GM21737 (cell line): ENCODE data around the gene FBXL7.

Experiments
- ATAC-seq: cut with Tn5 transposase; IDR thresholded peaks from one replicate; pipeline ENCODE4 v1.9.1; 2021; ENCODE audit warnings: mild to moderate bottlenecking, moderate library complexity; ENCODE audit not compliant: unreplicated experiment

Gene FBXL7

DNA sequence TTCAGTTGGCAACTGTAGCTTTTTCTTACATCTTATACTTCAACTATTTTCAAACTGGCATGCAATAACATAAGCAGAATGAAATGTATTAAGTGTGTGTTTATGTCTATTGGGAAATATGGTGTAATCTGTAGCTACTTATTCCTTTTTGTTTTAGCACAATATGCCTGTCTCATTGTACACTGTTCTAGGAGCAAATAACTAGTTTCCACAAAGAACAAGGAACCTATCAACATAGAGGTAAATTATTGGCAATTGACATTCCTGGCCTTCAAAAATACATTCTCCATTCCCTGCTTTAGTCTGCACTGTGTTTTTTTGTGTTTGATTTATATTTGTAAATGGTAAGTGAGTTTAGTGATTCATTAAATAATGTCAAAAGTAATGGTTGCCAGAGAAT, 75.7 kb downstream of the FBXL7 start:
- ATAC-seq = no peak

DNA sequence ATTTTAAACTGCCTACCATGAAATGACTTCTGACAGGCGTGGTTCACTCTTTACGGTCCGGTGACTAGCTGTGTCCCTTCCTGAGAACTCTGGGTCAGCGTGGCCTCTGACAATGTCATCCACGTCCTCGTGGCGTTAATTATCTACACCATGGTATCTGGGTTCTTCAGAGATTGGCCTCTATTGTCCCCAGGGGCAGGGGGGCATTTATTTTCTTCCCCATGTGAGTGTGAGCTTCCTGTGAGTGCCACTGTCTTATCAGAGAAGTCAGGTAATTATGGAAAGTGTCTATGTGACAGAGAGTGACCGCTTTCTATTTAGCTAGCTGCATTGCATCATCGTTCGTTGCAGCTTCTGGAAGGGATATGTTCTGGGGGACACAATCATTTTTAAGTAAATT, 77.2 kb downstream of the FBXL7 start:
- ATAC-seq = no peak

DNA sequence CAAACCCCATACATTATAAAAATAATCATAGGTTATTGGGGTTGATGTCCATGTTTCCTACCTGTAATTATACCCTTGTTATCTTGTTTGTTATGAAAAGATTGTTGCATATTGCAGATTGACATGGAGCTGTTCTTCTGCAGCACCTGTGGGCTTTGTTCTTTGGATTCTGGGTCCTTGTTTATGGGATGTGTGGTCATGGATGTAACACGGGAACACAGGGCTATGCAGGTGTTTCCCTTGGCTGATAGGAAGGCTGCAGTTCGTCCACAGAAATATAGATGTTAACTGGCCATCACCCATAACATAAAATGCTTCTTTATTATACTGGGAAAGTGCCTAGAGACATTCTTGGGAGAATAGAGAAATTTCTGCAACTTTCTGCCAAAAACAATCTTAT, 77.9 kb downstream of the FBXL7 start:
- no peak for ATAC-seq

DNA sequence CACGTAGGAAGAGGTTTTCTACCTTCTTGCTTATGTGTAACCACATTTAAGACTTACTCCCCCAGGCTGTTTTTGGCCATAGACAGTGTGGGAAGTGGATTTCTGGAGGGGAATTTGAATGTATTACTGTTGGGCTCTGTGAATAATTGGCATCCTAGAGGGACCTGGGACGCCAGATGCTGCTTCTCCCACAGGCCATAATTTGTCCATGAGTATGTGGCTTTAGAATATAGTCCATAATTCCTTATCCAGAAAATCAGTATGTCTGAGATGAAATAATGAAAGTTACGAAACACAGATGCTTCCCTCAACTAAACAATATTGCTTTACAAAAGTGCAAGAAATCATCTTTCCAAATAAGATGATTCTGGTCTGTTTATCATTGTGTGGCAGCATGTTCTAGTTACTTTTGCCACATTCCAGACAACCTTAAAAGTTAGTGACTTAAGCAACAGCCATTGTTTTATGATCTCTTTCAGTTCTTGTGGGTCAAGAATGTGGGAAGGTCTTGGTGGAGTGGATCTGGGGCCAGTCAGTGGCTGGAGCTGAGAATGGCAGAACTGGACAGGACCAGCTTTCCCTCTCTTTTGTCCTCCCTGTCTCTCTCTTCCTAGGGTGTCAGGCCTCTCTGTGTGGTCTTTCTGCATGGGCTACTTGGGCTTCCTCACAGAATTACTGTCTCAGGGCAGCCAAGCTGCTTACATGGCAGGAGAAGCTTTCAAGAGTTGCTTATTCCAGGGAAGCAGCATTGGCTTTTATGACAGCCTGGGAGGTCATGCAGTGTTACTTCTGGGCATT, 79.4 kb downstream of the FBXL7 start:
- no peak for ATAC-seq

DNA sequence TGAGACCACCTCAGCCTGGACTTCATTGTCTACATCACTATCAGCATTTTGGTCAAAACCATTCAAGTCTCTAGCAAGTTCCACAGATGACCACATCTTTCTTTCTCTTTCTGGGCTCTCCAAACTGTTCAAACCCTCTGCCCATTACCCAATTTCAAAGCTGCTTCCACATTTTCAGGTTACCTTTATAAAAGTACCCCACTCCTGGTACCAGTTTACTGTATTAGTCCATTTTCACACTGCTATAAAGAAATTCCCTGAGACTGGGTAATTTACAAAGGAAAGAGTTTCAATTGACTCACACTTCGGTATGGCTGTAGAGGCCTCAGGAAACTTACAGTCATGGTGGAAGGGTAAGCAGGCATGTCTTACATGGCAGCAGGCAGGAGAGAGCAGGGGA, 84.5 kb downstream of the FBXL7 start:
- ATAC-seq = no peak

DNA sequence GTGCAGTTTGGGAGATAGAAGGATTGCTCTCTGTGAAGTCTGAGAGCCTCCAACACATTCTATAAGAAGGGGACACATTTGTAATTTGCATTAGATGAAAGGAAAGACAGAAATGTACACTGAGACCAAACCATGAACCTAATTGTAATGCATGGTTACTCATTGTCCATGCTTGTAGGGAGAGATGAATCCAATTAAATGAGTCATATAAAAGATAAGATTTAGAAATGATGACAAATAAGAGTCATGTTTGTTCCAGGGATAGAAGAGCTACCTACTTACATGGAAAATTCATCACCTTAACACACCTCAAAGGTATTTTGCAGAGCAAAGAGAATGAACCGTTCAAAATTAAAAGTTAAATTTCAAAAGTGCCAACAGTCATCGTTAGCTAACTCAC, 85.1 kb downstream of the FBXL7 start:
- no peak for ATAC-seq

DNA sequence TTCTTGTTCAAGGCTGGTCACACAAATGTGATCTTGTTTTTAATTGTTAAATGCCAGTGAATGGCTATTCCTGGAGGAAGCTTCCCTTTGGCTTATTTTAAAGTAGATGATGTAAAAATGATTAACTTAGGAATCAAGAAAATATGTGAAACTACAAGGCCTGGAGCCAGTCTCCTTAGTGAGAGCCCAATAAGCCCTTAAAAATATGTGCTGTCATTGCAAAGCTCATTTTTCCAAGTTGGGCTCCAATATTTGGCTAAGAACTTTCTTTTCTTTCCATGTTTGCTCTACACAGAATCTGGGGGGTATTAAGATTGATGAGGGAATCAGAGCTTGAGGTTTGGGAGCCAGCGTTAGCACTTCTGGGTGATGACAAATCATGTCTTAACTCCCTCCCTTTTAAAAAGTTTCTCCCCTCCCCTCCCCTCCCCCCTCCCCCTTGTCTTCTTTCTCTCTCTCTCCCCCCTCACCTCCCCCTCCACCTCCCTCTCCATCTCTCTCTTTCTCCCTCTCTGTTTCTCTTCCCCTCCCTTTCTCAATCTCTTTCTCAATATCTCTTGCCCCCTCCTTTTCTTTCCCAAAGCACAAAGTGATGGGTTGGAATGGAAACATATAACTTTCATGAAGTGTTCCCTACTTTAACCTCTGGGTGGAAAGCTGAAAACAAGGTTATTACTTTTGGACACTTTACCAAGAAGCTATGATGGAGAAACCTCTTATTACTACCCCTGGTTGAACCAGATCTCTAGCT, 86.0 kb downstream of the FBXL7 start:
- no peak for ATAC-seq

DNA sequence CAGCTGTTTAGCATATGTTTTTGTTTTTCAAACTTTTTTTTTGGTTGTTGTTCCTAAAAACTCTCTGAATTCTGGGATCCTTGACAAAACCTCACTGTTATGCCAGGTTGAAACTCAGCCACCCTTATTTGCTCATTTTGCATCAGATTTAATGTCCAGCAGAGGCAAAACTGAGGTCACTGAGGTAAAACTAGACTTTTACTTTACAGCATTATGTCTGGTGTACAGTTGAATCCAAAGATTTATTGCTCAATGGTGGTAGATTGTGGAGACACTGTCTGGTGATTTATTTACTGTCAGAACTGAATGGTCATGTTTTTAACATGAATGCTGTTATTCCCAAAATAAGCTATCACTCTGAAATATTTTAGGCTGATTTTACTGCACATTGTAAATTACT, 87.9 kb downstream of the FBXL7 start:
- no peak for ATAC-seq

DNA sequence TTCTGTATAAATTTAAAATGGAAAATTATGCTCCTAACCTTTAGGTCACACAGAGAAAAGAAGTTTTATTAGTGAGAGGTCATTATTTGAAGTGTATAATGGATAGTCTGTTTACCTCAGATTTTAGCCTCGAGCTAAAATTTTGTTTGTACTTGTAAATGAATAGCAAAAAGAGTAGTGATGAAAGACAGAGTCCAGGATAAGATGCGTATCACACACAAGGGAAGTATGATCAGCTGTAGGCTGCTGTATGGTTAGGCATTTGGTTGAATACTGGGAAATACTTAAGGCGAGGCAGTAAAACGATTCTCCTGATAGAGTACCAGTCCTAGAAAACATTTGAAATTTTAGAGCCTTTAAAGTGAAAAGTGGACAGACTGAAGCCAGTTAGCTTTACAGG, 92.7 kb downstream of the FBXL7 start:
- no peak for ATAC-seq

DNA sequence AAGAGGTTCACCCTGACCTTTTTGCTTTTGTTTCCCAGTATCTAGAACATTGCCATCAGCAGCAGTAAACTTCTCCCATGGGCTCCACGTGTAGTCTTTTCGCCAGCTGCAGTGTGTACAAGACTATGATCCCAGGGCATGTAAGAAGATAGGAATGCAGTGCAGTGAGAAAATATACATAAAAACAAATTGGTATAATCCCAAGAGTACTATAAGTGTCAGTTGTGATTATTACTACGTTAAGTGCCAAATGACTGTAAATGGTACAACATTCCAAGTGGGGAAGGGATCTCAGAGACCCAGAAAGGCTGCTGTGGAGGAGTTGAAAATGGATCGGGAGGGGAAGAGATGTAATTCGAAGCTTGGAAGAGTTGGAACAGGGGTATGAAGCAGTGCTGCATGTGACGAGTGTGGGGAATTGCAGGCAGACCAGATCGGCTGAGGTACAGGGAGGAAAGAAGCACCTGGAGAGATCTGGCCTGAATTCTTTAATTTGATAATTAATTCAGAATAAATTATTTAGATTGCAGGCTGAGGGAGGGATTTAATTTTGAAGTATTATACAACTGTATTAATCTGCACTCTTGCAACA, 95.1 kb downstream of the FBXL7 start:
- no peak for ATAC-seq

DNA sequence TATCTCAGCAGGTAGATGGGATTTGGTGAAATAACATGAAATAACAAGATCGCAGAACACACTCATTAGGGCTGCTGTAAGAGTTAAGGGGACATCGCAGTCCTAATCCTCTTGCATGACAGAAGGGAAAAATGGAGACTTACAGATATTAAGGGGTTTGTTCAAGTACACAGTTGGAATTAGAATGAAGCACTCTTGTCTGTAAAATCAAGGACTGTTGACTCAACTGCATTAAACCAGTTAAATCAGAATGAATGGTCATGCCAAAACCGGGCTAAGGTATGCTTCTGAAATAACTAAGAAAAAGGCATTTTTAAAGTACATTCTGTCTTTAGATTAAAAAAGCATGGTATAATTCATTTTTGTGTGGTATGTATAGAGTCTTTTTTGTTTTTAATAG, 95.9 kb downstream of the FBXL7 start:
- ATAC-seq = no peak

DNA sequence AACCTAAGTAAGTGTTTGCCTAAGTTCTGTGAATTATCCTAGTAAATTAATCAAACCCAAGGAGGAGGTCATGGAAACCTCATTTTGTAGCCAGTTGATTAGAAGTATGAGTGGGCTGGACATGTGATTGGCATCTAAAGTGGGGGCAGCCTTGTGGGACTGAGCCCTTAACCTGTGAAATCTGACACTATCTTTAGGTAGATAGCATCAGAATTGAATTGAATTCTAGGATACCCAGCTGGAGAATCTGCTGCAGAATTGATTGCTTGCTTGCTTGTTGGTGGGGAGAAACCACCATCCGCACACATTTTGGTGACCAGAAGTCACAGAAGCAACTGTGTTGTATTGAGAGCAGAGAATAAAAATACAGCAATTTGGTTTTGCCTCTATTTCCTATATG, 97.0 kb downstream of the FBXL7 start:
- no peak for ATAC-seq

DNA sequence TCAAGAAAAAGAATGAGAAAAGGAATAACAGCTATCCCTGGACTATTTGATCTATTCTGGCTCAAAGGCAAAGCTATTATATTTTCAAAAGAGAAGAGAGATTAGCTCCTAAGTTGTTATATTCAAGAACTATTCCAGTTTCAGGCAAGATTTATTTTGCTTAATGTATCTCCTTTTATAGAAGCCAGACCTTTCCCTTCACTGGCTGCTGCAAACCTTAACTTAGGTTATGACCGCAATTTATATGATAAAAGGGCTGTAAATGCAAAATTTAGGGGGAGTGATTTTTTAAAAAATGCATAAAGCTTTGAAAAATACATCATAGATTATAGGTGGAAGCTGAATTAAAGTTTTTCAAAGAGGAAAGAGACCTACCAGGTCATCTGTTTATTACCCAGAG, 97.8 kb downstream of the FBXL7 start:
- ATAC-seq = no peak

DNA sequence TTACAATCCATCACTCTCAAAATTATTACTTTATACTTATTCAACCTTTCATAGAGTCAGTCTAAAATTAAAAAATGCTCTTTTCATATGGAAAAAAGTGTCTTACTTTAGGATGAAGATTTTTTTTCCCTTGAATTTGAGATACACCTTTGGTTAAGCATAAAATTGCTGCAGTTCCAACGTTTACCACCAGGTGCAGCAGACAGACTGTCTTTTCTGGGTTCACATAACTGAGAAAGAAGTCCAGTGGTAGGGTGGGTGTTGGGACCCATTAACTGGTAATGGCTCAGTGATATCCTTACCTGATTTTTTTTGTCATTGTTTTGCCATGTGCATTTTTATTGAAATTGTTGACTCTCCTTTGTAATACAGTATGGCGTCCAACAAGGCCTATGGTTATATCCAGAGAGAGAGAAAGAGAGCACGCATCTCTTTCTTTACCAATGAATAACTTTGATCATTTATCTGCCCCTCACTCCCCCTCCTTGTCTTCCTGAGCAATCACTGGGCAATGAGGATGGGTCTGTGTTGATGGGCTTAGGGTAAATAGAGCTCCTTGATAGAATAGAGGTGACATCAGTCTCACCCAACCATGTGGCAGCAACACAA, 98.4 kb downstream of the FBXL7 start:
- ATAC-seq = no peak

DNA sequence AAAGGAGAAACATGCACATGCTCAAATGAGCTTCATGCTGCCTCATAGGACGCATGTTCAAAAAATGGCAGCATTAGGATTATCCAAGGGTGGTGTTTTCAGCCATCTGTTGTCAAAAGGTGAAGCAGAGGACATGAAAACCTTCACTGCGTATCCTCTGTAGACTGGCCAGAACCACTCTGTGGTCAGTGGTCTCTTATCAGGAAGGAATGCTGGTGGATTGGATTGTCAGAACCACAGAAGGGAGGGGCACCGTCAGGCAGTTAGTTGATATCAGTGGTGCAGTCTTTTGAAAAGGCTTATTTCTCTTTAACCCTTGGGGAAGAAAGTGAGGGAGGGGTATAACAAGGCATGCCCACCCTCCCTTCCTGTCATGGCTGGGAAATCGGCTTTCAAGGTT, 100.1 kb downstream of the FBXL7 start:
- no peak for ATAC-seq

DNA sequence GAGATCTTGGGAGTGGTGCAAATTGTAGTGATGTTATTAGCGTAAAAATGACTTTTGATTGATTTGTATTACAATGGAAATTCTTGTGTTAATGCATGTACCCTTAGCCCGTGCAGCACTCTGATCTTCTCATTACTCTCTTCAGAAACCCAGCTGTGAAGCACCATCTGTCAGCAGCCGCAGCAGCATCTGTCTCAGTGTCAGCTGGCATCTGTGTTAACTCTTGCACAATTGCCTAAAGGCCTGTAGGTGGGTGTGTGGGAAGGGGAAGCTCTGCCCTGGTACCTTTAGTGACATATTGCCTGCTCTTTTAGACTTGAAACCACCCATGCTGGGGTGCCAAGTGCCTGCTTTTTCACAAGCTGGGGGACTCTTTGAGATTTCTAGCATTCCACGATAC, 101.3 kb downstream of the FBXL7 start:
- ATAC-seq = no peak

DNA sequence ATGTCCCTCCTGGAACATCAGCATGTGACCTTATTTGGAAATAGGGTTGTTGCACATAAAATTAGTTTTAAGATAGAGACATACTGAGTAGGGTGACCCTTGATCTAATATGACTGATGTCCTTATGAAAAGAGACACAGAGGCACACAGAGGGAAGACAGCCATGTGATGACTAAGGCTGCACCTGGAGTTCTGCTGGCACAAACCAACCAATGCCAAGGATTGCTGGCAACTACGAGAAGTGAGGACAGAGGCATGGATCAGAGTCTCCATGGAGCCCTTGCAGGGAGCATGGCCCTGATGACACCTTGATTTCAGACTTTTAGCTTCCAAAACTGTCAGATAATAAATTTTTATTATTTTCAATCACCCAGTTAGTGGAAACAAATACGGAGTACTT, 101.9 kb downstream of the FBXL7 start:
- ATAC-seq = no peak

DNA sequence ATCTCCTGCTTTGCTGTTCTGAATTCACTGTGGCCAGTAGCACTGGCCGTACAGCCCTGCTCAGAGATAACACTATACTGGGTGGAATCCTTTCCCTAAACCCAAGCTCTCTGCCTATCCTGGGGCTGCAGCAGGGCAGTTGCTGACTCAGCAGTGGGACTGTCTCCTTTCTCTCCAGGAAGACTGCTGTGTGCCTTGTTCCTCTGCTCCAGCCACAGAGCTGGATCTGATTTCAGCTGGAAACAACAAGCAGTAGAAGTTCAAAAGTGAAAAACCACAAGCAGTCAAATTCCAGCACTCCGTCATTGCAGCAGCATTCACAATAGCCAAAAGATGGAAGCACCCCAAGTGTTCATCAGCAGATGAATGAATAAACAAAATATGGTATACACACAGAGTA, 105.0 kb downstream of the FBXL7 start:
- ATAC-seq = no peak

DNA sequence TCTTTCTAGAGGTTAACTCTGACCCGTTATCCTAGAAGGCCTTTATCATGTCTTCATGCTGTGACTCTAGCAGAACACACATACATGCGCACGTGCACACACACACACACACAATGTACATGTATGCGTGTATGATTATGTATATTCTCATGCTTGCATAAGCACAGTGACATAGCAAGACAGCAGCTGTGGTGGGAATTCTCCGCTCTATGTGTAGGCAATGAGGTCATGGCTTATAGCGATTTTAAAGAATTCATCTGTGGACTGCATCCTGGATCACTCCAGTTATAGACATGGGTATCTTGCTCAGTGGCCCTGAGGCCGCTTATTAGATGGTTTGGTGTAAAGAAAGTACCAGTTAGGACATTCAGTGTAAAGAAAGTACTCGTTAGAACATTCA, 106.2 kb downstream of the FBXL7 start:
- ATAC-seq = no peak

DNA sequence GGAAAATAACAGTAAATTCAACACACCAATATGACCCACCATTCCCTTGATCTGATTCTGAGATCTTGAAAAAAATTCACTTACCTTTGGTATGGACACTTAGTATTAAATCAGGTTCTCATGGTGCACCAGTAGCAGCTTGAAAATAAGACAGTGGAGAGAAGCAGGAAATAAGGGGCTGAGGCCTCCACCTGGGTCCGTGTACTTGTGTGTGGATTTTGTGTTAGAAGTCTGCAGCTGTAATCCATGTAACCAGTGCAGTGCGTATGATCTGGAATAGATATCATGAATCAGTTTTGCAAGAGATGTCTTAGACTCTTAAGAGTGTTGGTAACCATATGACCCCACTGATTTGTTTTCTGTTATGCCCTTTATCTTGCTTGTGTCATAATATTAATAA, 107.1 kb downstream of the FBXL7 start:
- no peak for ATAC-seq

DNA sequence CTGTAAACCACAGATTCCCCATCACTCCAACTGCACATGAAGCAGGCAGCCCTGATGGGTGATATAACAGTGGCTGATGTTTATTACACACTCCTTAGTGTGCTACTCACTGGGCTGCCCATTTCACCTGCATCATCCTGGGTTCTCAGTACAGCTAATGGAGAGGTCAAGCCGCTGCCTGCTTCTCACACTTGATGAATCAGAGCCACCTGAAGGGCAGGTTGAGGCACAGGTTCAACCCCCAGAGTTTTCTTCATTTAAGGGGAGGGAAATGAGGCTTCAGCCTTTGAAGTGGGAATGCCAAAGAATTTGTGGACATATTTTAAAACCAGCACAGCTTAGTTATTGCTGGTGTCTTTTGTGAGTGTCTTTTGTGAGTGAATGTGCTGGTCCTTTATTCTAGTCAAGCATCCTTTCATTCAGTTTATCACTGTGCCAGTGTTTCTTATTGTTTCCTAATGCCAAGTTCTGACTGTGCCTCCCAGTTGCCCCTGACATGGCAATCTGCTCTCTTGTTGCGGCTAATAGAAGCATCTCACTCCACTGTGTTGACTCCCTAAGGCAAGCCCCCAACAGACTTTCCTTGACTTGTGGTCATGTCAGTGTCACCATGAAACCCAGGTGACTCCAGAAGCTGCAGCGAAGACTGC, 109.2 kb downstream of the FBXL7 start:
- ATAC-seq = no peak
